ENCODE results near the gene ANLN. TPM values are rescaled to one million over a fixed set of nuclear protein-coding genes. Genes with fewer than 3 reads are reported as not detected.

Gene ANLN
- total and polyA plus RNA-seq, 9 of the 15 experiments (the other 6 are each of a cell fraction or from before 2014, with no cell fraction given), result 18.1 to 66.2 (median 38.7) TPM

- TF ChIP-seq, protein P1, sequence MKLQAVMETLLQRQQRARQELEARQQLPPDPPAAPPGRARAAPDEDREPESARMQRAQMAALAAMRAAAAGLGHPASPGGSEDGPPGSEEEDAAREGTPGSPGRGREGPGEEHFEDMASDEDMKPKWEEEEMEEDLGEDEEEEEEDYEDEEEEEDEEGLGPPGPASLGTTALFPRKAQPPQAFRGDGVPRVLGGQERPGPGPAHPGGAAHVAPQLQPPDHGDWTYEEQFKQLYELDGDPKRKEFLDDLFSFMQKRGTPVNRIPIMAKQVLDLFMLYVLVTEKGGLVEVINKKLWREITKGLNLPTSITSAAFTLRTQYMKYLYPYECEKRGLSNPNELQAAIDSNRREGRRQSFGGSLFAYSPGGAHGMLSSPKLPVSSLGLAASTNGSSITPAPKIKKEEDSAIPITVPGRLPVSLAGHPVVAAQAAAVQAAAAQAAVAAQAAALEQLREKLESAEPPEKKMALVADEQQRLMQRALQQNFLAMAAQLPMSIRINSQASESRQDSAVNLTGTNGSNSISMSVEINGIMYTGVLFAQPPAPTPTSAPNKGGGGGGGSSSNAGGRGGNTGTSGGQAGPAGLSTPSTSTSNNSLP (IDR thresholded peaks at IDR 0.05; ENCODE audit: borderline replicate concordance, low read depth, low read length), result no peak
- TF ChIP-seq RBFOX2 (IDR thresholded peaks at IDR 0.05; ENCODE audit: low read depth, low read length) (no peak), GATA2 (CRISPR knock-in tag; IDR thresholded peaks at IDR 0.05) (no peak), FOXJ3 (CRISPR knock-in tag; IDR thresholded peaks at IDR 0.05) (no peak), FOXK2 (conservative IDR thresholded peaks at IDR 0.05 in 1 of 2, IDR thresholded peaks at IDR 0.05 in 1 of 2; ENCODE audit: low read depth in 2 of 2) (no peak)
These were observed 15.7 kb downstream of the ANLN start (continued) for GRCh38 chr7:36405409-36405803.

DNA sequence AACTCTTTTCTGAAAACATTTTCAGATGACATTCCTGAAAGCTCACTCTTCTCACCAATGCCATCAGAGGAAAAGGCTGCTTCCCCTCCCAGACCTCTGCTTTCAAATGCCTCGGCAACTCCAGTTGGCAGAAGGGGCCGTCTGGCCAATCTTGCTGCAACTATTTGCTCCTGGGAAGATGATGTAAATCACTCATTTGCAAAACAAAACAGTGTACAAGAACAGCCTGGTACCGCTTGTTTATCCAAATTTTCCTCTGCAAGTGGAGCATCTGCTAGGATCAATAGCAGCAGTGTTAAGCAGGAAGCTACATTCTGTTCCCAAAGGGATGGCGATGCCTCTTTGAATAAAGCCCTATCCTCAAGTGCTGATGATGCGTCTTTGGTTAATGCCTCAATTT, 16.5 kb downstream of the ANLN start:
- Histone ChIP-seq H3K36me3 (ENCODE audit: control insufficient read depth, insufficient read depth, low read length) (peaks cover 91% of the 10 kb centered on the region), H2AFZ (ENCODE audit: low read depth, low read length) (no peak overlapping the region), H3K27me3 (ENCODE audit: control insufficient read depth in 2 of 2, insufficient read depth in 2 of 2, low read length in 2 of 2) (no peaks in the 10 kb centered on the region), H3K4me1 (replicated peaks in 1 of 2; ENCODE audit: control insufficient read depth in 2 of 2, insufficient read depth in 2 of 2, low read length in 2 of 2) (peaks cover 4 to 12% of the 10 kb centered on the region in 2 experiments; a peak in 2 of 5 replicates), H3K9me3 (replicated peaks; ENCODE audit: control insufficient read depth, insufficient read depth, low read depth, low read length) (no peaks in the 10 kb centered on the region), H3K27ac (ENCODE audit: extremely low read depth, low read depth, low read length) (no peak overlapping the region), H3K4me2 (ENCODE audit: insufficient read depth, low read length) (no peak overlapping the region), H3K4me3 (no peak overlapping the region), H3K9me1 (ENCODE audit: control insufficient read depth, insufficient read depth, low read length) (no peaks in the 10 kb centered on the region), H3K9ac (ENCODE audit: insufficient read depth in 1 of 2, low read depth in 2 of 2, low read length in 2 of 2) (no peak overlapping the region), H3K79me2 (ENCODE audit: control insufficient read depth, insufficient read depth, low read length) (peaks cover 25% of the 10 kb centered on the region; the same call in 2 of the 3 replicates), H4K20me1 (replicated peaks; ENCODE audit: control insufficient read depth, insufficient read depth, low read length) (no peaks in the 10 kb centered on the region)
- 98% methylated on average over 5 of the region's 5 CpGs for WGBS (ENCODE audit: insufficient coverage, low coverage, missing lambda C conversion rate)
- DNase-seq (ENCODE audit: extremely low read depth in 1 of 4, low spot score in 3 of 4) (no peak), ATAC-seq (no peak), FAIRE-seq (no peak)
- intact Hi-C loops (cut with micrococcal nuclease), result no loop called here
- CTCF ChIA-PET (ENCODE audit: low intra/inter-chr PET ratio), result no interaction called here
- in situ Hi-C loops (cut with MboI), result no loop called here
- BruUV-seq (replicated peaks), result no TSS peak
- TF ChIP-seq ZNF316 (IDR thresholded peaks at IDR 0.05), result peak; percentile 35; the same call in 1 of the 2 replicates
- no peak for TF ChIP-seq TCFL5 (CRISPR knock-in tag; conservative IDR thresholded peaks at IDR 0.05)
- POLR2A ChIA-PET, result interaction anchor here (1.4 to 1.5 kb wide), 2 partner anchors 10 to 16 kb away, joined by 3 to 5 read pairs; partner anchors contain the start of gene ANLN
